ENCODE data around the gene KCTD3.

The KCTD3 gene

GRCh38 chr1:215599418-215600074 lies 32.4 kb downstream of the KCTD3 start:
- in situ Hi-C loops (cut with HindIII; ENCODE audit: low pct_ligation_motif_present, low pct_unique_long_range_greater_than_20kb, low sequenced_read_pairs): no loop called here
- DNase-seq: no peak

DNA sequence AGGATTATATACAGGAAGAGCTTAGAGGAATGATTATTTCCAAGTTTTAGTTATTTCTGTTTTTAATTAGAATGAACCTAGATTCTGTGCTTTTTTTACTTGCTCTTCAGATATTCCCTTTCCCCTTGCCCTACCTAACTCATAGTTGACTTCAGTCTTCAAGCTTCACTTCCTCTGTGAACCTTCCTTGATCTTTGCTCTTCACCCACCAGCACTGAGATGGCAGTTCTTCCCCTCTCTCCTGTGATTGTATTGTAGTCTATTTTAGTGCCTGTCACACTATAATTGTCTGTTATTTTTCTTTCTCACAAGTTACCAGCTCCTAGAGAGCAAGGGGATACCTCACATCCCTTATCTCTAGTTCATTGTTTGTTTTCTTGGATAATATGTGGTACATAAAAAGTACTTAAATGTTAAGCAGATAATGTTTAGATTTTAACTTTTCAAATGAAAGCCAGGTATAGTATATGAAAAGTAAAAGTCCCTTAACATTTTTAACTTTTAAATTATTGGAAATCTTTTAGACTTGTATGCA lies 33.2 kb downstream of the KCTD3 start:
- in situ Hi-C loops (cut with HindIII; ENCODE audit: low pct_ligation_motif_present, low pct_unique_long_range_greater_than_20kb, low sequenced_read_pairs): no loop called here
- DNase-seq: no peak

DNA sequence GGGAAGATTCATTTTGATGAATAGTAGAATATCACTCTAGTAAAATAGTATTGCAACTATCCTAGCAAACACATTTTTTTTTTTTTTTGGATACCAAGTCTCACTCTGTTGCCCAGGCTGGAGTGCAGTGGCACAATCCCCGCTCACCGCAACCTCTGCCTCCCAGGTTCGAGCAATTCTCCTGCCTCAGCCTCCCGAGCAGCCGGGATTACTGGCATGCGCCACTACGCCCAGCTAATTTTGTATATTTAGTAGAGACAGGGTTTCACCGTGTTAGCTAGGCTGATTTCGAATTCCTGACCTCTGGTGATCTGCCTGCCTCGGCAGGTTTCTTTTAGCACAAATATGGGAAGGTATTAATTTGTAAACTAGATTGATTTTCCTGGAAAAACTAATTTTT lies 33.8 kb downstream of the KCTD3 start:
- DNase-seq: no peak
- in situ Hi-C loops (cut with HindIII; ENCODE audit: low pct_ligation_motif_present, low pct_unique_long_range_greater_than_20kb, low sequenced_read_pairs): no loop called here

DNA sequence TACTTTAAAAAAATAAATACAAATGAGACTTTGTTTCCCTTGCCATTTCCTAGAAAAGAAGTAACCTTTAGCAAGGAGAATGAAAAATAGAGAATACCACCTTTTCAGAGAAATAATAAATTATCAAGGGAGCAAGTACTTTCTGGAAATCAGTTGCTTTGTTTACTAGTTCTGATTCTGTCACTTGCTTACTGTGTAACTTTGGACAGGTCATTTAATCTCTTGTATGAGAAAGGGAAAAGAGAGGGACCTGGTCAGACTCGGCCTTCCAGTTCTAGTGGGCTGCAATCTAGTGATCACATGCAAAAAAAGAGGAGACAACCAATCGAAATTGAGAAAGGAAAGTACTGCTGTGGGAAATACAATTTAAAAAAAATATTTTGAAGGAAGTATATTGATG lies 34.2 kb downstream of the KCTD3 start:
- DNase-seq: no peak
- in situ Hi-C loops (cut with HindIII; ENCODE audit: low pct_ligation_motif_present, low pct_unique_long_range_greater_than_20kb, low sequenced_read_pairs): no loop called here

DNA sequence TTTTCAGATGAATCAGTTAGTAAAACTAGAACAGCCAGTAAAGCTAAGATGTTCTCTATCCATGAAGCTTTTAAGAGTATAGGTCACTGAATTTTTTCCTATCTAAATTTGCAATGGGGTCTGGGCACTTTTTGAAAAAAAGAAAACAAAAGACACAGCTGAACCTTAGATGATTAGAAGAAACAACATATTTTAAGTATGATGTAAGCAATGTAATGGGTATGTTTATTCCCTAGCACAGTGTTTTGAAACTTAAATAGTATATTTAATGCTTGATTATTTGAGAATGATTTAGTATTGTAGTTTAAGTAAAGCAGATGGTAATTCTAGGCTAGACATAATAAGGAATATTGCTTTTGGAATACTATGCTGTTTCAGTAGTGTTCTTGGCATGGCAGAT lies 36.2 kb downstream of the KCTD3 start:
- in situ Hi-C loops (cut with HindIII; ENCODE audit: low pct_ligation_motif_present, low pct_unique_long_range_greater_than_20kb, low sequenced_read_pairs): no loop called here
- DNase-seq: no peak

GRCh38 chr1:215605011-215605621 lies 38.0 kb downstream of the KCTD3 start:
- in situ Hi-C loops (cut with HindIII; ENCODE audit: low pct_ligation_motif_present, low pct_unique_long_range_greater_than_20kb, low sequenced_read_pairs): no loop called here

GRCh38 chr1:215606036-215606435 lies 38.9 kb downstream of the KCTD3 start:
- no peak for DNase-seq
- in situ Hi-C loops (cut with HindIII; ENCODE audit: low pct_ligation_motif_present, low pct_unique_long_range_greater_than_20kb, low sequenced_read_pairs): no loop called here

More at GRCh38 chr1:215605011-215605621, 38.0 kb downstream of the KCTD3 start:
- DNase-seq: no peak

GRCh38 chr1:215606564-215607168 lies 39.6 kb downstream of the KCTD3 start:
- peak; percentile 42 for DNase-seq
- in situ Hi-C loops (cut with HindIII; ENCODE audit: low pct_ligation_motif_present, low pct_unique_long_range_greater_than_20kb, low sequenced_read_pairs): no loop called here

DNA sequence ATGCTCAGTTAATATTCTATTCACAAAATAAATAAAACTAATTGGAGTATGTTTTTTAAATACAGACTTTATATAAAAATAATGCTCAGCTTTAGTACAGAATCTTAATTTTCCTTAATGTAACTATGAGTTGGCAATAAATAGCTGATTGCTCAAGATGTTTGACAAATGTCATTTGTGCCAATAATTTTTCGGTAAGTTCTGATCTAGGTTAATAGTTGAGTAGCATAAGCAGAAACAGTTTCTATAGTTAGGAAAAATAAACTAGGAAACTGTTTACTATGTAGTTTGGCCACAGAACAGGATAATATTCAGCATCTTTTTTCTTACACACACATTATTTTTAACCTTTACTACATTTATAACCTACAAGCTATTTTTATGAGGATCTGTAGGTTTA lies 40.3 kb downstream of the KCTD3 start:
- DNase-seq: no peak
- in situ Hi-C loops (cut with HindIII; ENCODE audit: low pct_ligation_motif_present, low pct_unique_long_range_greater_than_20kb, low sequenced_read_pairs): no loop called here

DNA sequence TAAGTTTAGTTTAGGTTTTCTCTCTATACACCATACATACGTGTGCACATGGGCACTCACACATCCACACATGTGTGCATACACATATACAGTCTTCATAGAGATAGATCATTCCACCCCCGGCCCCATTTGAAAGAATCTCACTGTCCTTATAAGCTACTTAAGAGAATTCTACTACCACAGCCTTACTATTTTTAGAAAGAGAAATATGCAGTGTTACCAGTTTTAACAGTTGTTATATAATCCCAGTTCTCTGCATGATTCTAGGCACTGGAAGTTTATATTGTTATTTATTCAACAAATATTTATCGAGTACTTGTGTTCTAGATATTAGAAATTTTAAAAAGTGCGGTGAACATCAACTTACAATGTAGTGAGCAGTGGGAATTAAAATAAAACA lies 41.5 kb downstream of the KCTD3 start:
- no peak for DNase-seq
- in situ Hi-C loops (cut with HindIII; ENCODE audit: low pct_ligation_motif_present, low pct_unique_long_range_greater_than_20kb, low sequenced_read_pairs): no loop called here

DNA sequence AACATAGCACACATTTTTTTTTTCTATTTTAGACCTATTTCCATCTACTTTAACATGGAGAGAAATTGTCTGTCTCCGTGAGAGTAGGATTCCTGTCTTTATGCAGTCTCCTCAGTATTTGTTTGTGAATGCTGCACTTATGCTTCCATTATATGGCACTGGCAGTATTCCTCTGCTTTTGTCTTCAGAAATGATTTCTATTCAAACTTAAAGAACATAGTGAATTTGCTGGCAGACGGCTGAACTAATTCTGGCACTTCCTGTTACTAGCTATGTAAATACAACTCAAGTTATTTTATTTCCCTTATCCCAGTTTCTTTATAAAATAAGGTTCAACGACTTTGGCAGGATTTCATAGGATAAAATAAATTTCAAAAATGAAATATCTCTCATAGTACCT lies 45.3 kb downstream of the KCTD3 start:
- no peak for DNase-seq
- in situ Hi-C loops (cut with HindIII; ENCODE audit: low pct_ligation_motif_present, low pct_unique_long_range_greater_than_20kb, low sequenced_read_pairs): no loop called here

DNA sequence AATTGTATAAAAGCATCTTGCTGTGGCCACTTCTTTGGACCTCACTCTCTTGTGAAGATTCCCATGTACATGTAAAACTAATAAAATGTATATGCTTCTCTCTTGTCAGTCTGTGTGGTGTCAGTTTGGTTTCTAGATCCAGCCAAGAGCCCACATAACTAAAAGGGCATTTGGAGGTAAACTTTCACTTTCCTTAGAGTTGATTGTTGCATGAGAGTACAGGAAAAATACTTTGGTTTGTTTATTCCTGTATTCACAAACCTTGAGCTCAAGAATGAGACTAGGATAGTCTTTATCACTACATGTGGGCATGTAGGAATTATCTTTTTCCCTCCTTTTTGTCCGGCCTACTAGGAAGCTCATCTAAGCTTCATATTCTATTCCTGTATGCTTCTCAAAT lies 50.9 kb downstream of the KCTD3 start:
- DNase-seq: no peak
- in situ Hi-C loops (cut with HindIII; ENCODE audit: low pct_ligation_motif_present, low pct_unique_long_range_greater_than_20kb, low sequenced_read_pairs): no loop called here

DNA sequence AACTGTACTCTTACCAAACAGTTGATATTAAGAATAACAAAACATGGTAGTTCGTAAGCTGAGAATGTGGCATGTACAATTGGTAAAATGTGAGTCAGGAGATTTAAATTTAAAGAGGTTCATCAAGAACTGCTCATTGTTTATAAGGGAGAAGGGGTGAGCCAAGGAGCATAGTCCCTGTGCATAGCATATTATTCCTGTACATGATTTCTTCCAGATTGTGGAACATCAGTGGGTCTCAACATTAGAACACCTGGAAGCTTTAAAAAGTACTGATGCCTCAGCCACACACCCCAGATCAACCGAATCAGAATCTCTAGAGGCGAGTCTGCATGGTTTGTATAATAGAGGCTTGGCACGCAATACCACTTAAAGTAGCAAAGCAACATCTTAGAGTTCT lies 56.1 kb downstream of the KCTD3 start:
- in situ Hi-C loops (cut with HindIII; ENCODE audit: low pct_ligation_motif_present, low pct_unique_long_range_greater_than_20kb, low sequenced_read_pairs): no loop called here

DNA sequence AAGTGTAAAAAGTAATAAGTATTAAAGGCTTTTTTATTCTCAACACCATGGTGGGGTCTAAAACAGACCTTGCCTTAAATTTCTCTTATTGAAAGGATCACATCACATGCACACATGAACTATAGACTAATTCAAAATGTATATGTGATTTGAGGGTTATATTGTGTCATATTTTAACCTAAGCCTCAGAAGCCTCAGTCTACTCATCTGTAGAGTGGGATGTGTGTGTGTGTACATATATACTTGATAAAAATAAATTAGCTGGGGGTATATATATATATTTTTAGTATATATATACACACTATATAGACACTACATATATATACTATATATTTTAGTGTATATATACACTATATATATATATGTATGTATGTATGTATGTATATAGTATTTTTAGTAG lies 58.8 kb downstream of the KCTD3 start:
- in situ Hi-C loops (cut with HindIII; ENCODE audit: low pct_ligation_motif_present, low pct_unique_long_range_greater_than_20kb, low sequenced_read_pairs): no loop called here
- no peak for DNase-seq

More for the DNA sequence above, 56.1 kb downstream of the KCTD3 start:
- no peak for DNase-seq

GRCh38 chr1:215631040-215631439 lies 63.9 kb downstream of the KCTD3 start:
- no peak for DNase-seq

DNA sequence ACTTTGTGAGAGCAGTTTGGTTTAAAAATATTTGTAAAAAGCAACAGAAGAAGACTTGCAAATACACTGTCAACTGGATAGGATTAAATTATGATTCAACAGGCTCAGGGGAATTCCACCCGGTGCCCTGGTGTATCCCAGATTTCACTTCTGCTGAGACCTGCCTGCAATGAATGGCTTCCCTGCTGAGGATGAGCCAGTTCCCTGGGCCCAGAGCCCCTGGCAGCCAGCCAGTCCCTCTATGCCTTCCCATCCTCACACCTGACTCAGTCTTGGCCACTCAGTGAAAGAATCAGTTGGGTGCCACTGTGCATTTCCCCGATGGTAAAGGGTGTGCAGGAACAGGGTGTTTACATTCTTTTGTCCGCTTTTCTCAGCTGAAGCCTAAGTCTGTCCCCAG lies 64.4 kb downstream of the KCTD3 start:
- DNase-seq: peak; percentile 64
- in situ Hi-C loops (cut with HindIII; ENCODE audit: low pct_ligation_motif_present, low pct_unique_long_range_greater_than_20kb, low sequenced_read_pairs): no loop called here

More at GRCh38 chr1:215631040-215631439, 63.9 kb downstream of the KCTD3 start:
- in situ Hi-C loops (cut with HindIII; ENCODE audit: low pct_ligation_motif_present, low pct_unique_long_range_greater_than_20kb, low sequenced_read_pairs): no loop called here

DNA sequence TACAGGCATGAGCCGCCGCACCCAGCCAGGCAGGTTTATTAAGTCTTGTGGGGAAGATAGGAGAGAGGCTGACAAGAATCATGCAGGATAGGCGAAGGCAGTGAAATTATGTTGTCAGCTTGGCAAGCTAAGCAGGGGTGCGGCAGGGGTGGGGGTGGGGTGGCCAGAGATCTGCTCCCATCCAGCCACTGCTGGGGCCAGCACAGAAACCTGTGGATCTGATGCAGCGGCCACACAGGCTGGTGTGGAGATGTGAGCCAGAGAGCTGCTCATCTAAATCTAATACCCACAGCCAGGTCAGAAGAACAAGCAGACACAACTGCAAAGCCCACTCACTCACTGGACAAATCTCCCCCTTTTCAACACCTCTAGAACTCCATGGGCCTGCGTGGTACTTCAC lies 68.7 kb downstream of the KCTD3 start:
- in situ Hi-C loops (cut with HindIII; ENCODE audit: low pct_ligation_motif_present, low pct_unique_long_range_greater_than_20kb, low sequenced_read_pairs): no loop called here
- DNase-seq: no peak

DNA sequence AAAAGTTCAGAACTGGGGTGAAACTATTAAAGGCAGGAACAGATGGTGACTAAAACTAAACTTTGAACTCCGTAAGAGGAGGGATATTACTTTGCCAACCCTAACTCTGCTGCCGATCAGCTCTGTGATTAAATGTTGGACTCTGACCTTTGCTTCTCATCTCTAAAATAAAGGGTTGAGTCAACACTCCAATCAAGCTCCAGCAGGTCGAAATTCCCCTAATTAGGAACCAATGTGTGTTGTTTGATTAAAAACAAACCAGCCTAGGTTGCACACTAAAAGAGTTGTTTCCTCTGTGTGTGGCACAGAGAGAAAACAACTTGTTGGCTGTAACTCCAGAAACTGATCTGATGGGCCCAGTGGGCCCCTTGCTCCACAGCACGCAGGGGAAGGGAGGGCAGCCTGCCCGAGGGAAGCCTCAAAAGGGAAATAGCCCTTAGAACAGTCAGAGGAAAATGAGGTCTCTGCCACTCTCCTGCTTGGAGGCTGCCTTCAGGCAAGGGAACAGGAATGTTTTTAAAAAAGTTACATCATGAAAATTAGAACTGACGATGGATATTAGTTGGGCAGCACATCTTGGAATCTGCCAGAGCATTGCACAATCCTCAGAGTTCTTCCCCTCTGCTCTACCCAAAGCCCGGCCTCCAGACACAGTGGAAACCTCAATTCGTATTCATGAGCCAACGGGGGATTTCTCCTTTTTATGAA lies 69.3 kb downstream of the KCTD3 start:
- DNase-seq: no peak
- in situ Hi-C loops (cut with HindIII; ENCODE audit: low pct_ligation_motif_present, low pct_unique_long_range_greater_than_20kb, low sequenced_read_pairs): no loop called here

GRCh38 chr1:215637041-215637573 lies 70.0 kb downstream of the KCTD3 start:
- DNase-seq: no peak
- in situ Hi-C loops (cut with HindIII; ENCODE audit: low pct_ligation_motif_present, low pct_unique_long_range_greater_than_20kb, low sequenced_read_pairs): no loop called here
